ENCODE data around the gene TBC1D17.

- TF ChIP-seq CTCF (IDR thresholded peaks at IDR 0.05; ENCODE audit: poor library complexity, severe bottlenecking) (no peak), EP300 (conservative IDR thresholded peaks at IDR 0.05; ENCODE audit: poor library complexity, severe bottlenecking) (no peak)
These were observed 46.7 kb downstream of the TBC1D17 start for GRCh38 chr19:49924004-49924880.

Measured in neural cell (in vitro differentiated cells).